K562 (cell line): ENCODE measurements around the gene CMTM4. TPM values are rescaled to one million over a fixed set of nuclear protein-coding genes. Genes with fewer than 3 reads are reported as not detected.
A peak's percentile ranks its signal among the peaks of the same experiment; 100 is the strongest.

Experiments
- MAFF ChIP-seq: IDR thresholded peaks from 2 replicates; pipeline ENCODE4 v1.6.1; 2012; ENCODE audit warnings: low read length, improper control_type of control experiment
- MTA2 ChIP-seq: fragments of 450-650 bp; IDR thresholded peaks from 2 replicates; pipeline ENCODE4 v1.6.1; 2016; ENCODE audit warnings: low read depth
- MTF1 ChIP-seq: fragments of 250-450 bp; sonication (Bioruptor Pico); IDR thresholded peaks from 2 replicates; pipeline ENCODE4 v1.9.0; 2021; ENCODE audit warnings: moderate library complexity, mild to moderate bottlenecking, inconsistent platforms, borderline replicate concordance
- RBM14 ChIP-seq: fragments of 200-400 bp; formaldehyde crosslinking; IDR thresholded peaks from 2 replicates; pipeline ENCODE4 v1.6.1; 2018; ENCODE audit warnings: low read depth, mild to moderate bottlenecking, low read length, moderate library complexity, borderline replicate concordance; ENCODE audit not compliant: insufficient read depth
- RHOXF2B ChIP-seq: fragments of 250-450 bp; sonication (Bioruptor Pico); conservative IDR thresholded peaks from 2 replicates; pipeline ENCODE4 v1.5.1; 2021
- SAFB ChIP-seq: fragments of 200-400 bp; formaldehyde crosslinking; IDR thresholded peaks from 2 replicates; pipeline ENCODE4 v1.6.1; 2017; ENCODE audit warnings: low read depth, low read length, borderline replicate concordance
- SRSF3 ChIP-seq: fragments of 200-400 bp; formaldehyde crosslinking; IDR thresholded peaks from 2 replicates; pipeline ENCODE4 v1.6.1; 2016; ENCODE audit warnings: mild to moderate bottlenecking, low read length, moderate library complexity; ENCODE audit not compliant: insufficient read depth
- SUPT5H ChIP-seq: fragments of 450-650 bp; IDR thresholded peaks from 2 replicates; pipeline ENCODE4 v1.6.1; 2016
- TCF7L2 ChIP-seq: fragments of 150-350 bp; IDR thresholded peaks from 2 replicates; pipeline ENCODE4 v1.6.1; 2016; ENCODE audit warnings: low read depth, mild to moderate bottlenecking, low read length, moderate library complexity
- TEAD4 ChIP-seq, 2 experiments: sonication (generic) in 1 of 2; formaldehyde crosslinking in 1 of 2; IDR thresholded peaks; 2 replicates each; pipeline versions ENCODE4 v1.6.1 to v1.8.0; 2012 to 2022; ENCODE audit warnings: borderline replicate concordance in 1 of 2, inconsistent platforms in 1 of 2, low read length in 1 of 2, mild to moderate bottlenecking in 1 of 2, missing genetic modification reagents in 1 of 2
- ZNF174 ChIP-seq: fragments of 250-450 bp; sonication (Bioruptor Pico); IDR thresholded peaks from 2 replicates; pipeline ENCODE4 v1.4.0; 2020; ENCODE audit warnings: mild to moderate bottlenecking
- ZNF23 ChIP-seq: fragments of 250-450 bp; sonication (Bioruptor Pico); IDR thresholded peaks from 2 replicates; pipeline ENCODE4 v1.4.0; 2020; ENCODE audit warnings: mild to moderate bottlenecking
- ZNF324 ChIP-seq: fragments of 250-450 bp; sonication (Bioruptor Pico); IDR thresholded peaks from 2 replicates; pipeline ENCODE4 v1.4.0; 2020; ENCODE audit warnings: mild to moderate bottlenecking
- ZNF57 ChIP-seq: fragments of 450-650 bp; formaldehyde crosslinking; IDR thresholded peaks from 2 replicates; pipeline ENCODE4 v1.4.0; 2020; ENCODE audit warnings: mild to moderate bottlenecking, moderate library complexity
- polyA plus RNA-seq, 8 experiments: library from polyadenylated mRNA; depleted of rRNA in 4 of 8; stranded (reverse) in 5 of 8; unstranded in 3 of 8; fragments of >200 nt; fragmentation: Nextera tagmentation in 2 of 8; fragmentation: Illumina TruSeq in 1 of 8; extraction: Ambion mirVana in 2 of 8; extraction: Trizol in 1 of 8; gene quantifications; 2 replicates each; pipeline versions ENCODE4 v1.2.1 to v1.2.3, GENCODE V29; 2011 to 2014; ENCODE audit warnings: inconsistent platforms in 1 of 8, missing spikeins in 1 of 8
- total RNA-seq, 7 experiments: library from RNA; depleted of rRNA in 6 of 7; stranded (reverse); fragments of >200 nt in 6 of 7; fragmentation: Illumina TruSeq in 2 of 7; extraction: Trizol in 2 of 7; gene quantifications; 2 replicates each; pipeline versions ENCODE4 v1.2.1 to v1.2.3, GENCODE V29; 2011 to 2021; ENCODE audit warnings: low replicate concordance in 1 of 7
- TF ChIP-seq, protein P1 (sequence below): fragments of 250-450 bp; sonication (Bioruptor Pico); IDR thresholded peaks from 2 replicates; pipeline ENCODE4 v1.5.0; 2020; ENCODE audit warnings: mild to moderate bottlenecking, borderline replicate concordance
- TF ChIP-seq, protein P2 (sequence below), 2 experiments: IDR thresholded peaks; 2 replicates each; pipeline ENCODE4 v1.6.1; 2012; ENCODE audit warnings: improper control_type of control experiment in 2 of 2, low read depth in 2 of 2, low read length in 2 of 2, borderline replicate concordance in 1 of 2
- TF ChIP-seq, protein P3 (sequence below): fragments of 450-650 bp; IDR thresholded peaks from 2 replicates; pipeline ENCODE4 v1.6.1; 2018; ENCODE audit warnings: mild to moderate bottlenecking, low read depth; ENCODE audit not compliant: partially characterized antibody
- TF ChIP-seq, protein P4 (sequence below): IDR thresholded peaks from 3 replicates; pipeline ENCODE4 v1.6.1; 2011; ENCODE audit warnings: borderline replicate concordance, mild to moderate bottlenecking; ENCODE audit not compliant: insufficient read length, insufficient read depth

The CMTM4 gene
- total and polyA plus RNA-seq, 9 of the 15 experiments (the other 6 are each of a cell fraction or from before 2014, with no cell fraction given) = 2.0 to 21.3 (median 12.5) TPM

DNA sequence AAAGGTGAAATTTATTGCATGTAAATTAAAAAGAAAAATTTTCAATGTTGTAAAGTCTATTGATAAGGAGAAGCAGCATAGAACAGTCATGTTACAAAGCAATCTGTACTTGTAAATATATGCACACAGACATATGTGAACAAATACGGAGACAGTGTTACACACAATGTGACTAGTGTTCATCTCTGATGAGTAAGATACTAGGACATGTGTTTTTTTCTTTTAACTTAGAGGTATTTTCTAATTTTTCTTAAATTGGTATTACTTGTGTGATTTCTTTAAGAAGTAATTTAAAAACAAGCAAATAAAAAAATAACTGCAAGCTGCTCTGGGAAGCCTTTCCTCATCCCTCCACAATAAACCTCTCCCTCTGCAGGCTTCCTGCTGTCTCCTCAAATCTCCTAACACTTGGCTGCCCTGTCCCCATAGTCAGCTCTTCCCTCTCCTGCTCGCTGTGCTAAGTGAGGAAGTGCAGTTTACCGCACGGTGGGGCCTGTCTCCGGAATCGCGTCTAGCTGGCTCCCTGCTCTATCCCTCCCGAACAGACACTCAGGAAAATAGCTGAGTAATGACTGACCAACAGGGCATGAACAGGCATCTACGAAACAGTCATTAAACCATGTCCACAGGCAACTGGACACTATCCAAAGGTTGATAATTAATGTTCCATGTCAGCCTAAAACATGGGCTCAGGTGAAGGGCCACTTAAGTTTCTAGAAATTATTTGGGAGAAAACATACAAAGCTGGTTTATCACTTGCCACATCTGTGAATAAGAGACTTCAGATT lies 35.9 kb downstream of the CMTM4 start (continued):
- TF ChIP-seq SUPT5H (no peak), MTA2 (peak; percentile 46; the same call in 1 of the 2 replicates), ZNF23 (CRISPR knock-in tag) (no peak), ZNF57 (CRISPR knock-in tag) (no peak), SAFB (no peak), TCF7L2 (no peak), SRSF3 (no peak), RHOXF2B (CRISPR knock-in tag) (no peak), ZNF174 (CRISPR knock-in tag) (no peak), MTF1 (CRISPR knock-in tag) (no peak), RBM14 (no peak), ZNF324 (CRISPR knock-in tag) (no peak), MAFF (peak; percentile 82; the same call in 1 of the 2 replicates), TEAD4 (IDR thresholded peaks at IDR 0.05; ENCODE audit: low read length) (peak; percentile 73), TEAD4 (CRISPR knock-in tag; IDR thresholded peaks at IDR 0.05; ENCODE audit: borderline replicate concordance) (no peak)
- TF ChIP-seq, protein P1, sequence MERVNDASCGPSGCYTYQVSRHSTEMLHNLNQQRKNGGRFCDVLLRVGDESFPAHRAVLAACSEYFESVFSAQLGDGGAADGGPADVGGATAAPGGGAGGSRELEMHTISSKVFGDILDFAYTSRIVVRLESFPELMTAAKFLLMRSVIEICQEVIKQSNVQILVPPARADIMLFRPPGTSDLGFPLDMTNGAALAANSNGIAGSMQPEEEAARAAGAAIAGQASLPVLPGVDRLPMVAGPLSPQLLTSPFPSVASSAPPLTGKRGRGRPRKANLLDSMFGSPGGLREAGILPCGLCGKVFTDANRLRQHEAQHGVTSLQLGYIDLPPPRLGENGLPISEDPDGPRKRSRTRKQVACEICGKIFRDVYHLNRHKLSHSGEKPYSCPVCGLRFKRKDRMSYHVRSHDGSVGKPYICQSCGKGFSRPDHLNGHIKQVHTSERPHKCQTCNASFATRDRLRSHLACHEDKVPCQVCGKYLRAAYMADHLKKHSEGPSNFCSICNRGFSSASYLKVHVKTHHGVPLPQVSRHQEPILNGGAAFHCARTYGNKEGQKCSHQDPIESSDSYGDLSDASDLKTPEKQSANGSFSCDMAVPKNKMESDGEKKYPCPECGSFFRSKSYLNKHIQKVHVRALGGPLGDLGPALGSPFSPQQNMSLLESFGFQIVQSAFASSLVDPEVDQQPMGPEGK (CRISPR knock-in tag) = no peak
- TF ChIP-seq, protein P2, sequence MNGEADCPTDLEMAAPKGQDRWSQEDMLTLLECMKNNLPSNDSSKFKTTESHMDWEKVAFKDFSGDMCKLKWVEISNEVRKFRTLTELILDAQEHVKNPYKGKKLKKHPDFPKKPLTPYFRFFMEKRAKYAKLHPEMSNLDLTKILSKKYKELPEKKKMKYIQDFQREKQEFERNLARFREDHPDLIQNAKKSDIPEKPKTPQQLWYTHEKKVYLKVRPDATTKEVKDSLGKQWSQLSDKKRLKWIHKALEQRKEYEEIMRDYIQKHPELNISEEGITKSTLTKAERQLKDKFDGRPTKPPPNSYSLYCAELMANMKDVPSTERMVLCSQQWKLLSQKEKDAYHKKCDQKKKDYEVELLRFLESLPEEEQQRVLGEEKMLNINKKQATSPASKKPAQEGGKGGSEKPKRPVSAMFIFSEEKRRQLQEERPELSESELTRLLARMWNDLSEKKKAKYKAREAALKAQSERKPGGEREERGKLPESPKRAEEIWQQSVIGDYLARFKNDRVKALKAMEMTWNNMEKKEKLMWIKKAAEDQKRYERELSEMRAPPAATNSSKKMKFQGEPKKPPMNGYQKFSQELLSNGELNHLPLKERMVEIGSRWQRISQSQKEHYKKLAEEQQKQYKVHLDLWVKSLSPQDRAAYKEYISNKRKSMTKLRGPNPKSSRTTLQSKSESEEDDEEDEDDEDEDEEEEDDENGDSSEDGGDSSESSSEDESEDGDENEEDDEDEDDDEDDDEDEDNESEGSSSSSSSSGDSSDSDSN (IDR thresholded peaks at IDR 0.05; ENCODE audit: borderline replicate concordance in 1 of 2, low read depth in 2 of 2, low read length in 2 of 2) = peak in 1 of 2 experiments; percentile 97; a peak in 2 of 4 replicates
- TF ChIP-seq, protein P3, sequence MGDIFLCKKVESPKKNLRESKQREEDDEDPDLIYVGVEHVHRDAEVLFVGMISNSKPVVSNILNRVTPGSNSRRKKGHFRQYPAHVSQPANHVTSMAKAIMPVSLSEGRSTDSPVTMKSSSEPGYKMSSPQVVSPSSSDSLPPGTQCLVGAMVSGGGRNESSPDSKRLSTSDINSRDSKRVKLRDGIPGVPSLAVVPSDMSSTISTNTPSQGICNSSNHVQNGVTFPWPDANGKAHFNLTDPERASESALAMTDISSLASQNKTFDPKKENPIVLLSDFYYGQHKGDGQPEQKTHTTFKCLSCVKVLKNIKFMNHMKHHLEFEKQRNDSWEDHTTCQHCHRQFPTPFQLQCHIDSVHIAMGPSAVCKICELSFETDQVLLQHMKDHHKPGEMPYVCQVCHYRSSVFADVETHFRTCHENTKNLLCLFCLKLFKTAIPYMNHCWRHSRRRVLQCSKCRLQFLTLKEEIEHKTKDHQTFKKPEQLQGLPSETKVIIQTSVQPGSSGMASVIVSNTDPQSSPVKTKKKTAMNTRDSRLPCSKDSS = no peak
- TF ChIP-seq, protein P4, sequence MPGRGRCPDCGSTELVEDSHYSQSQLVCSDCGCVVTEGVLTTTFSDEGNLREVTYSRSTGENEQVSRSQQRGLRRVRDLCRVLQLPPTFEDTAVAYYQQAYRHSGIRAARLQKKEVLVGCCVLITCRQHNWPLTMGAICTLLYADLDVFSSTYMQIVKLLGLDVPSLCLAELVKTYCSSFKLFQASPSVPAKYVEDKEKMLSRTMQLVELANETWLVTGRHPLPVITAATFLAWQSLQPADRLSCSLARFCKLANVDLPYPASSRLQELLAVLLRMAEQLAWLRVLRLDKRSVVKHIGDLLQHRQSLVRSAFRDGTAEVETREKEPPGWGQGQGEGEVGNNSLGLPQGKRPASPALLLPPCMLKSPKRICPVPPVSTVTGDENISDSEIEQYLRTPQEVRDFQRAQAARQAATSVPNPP = no peak
